HG03175 (cell line): Measurements from ENCODE around the gene APBA2.

Experiments
- ATAC-seq: cut with Tn5 transposase; IDR thresholded peaks from one replicate; pipeline ENCODE4 v1.9.1; 2021; ENCODE audit warnings: mild to moderate bottlenecking, moderate library complexity; ENCODE audit not compliant: unreplicated experiment

The APBA2 gene

GRCh38 chr15:29053661-29054131 is 167.9 kb downstream of the APBA2 start:
- ATAC-seq, result no peak

DNA sequence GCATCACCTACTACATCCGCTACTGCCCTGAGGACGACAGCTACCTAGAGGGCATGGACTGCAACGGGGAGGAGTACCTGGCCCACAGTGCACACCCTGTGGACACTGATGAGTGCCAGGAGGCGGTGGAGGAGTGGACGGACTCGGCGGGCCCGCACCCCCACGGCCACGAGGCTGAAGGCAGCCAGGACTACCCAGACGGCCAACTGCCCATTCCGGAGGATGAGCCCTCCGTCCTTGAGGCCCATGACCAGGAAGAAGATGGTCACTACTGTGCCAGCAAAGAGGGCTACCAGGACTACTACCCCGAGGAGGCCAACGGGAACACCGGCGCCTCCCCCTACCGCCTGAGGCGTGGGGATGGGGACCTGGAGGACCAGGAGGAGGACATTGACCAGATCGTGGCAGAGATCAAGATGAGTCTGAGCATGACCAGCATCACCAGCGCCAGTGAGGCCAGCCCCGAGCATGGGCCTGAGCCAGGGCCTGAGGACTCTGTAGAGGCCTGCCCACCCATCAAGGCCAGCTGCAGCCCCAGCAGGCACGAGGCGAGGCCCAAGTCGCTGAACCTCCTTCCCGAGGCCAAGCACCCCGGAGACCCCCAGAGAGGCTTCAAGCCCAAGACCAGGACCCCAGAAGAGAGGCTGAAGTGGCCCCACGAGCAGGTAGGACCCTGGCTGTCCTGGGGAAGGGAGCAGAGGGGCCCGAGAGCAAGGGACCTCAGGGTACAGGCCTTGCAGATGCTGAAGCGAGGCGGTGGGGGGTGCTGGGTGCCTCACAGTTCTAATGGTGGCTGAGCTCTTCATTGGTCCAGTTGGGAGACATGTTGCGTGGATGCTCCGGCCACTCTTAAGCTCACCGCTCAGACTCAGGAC is 168.6 kb downstream of the APBA2 start:
- ATAC-seq, result no peak

DNA sequence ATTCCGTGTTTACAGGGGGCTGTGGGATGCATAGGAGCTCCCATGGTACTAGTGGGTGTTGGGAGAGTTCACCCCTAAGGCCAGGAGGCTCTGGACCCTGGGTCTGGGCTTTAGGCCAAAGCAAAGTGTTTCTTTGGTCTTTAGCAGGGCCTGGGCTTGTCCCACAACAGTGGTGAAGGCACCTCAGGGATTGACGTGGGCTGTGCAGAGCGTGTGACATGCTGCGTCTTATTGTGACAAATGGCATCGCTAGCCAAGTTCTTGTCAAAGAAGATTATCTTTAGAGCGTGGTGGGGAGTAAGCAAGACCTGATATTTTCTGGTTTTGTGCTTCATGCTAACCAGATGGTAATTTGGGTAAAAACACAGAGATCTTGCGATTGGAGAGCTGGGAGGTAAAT is 170.1 kb downstream of the APBA2 start:
- no peak for ATAC-seq

DNA sequence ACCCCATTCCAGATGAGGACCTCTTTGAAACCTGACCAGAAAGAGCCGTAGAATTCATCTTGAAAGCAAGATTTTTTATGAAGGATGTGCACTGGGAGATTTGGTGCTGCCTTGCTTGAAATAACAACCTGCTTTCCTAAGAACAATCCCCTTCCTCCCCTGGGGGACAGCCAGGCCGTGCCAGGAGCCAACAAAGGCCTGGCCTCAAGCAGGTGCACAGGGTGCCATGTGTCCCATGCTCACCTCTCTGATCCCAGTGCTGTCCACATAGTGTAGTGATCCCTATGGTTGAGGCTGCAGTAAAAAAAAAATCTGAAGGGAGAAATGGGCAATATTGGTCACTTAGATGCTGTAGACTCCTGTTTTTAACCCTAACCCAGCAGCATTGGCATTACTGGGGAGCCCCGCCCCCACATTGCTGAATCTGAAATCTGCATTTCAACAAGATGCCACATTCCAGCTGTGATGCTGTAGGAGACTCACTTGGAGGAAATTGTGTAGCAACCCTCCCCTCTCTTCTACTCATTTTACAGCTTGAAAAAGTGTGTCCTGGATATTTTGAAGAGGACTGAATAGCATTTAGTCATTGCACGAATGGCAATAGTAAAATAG is 171.2 kb downstream of the APBA2 start:
- ATAC-seq, result no peak

DNA sequence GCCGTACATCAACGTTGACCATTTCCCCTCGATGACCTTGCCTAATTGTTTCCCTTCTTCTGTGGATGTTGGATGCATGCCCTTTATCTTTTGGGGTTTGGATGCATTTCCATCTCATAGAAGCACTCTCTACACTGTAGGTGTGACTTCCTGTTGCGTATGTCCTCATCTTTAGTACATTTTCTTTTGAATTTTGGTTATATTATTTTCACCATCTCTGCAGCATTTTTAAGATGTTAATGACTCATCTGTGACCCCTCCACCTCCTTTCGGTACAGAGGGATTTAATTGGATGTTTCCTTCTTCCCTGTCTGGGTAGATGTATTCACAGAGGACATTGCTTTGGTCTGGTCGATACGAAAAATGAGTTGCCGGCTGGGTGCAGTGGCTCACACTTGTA is 172.1 kb downstream of the APBA2 start:
- no peak for ATAC-seq

DNA sequence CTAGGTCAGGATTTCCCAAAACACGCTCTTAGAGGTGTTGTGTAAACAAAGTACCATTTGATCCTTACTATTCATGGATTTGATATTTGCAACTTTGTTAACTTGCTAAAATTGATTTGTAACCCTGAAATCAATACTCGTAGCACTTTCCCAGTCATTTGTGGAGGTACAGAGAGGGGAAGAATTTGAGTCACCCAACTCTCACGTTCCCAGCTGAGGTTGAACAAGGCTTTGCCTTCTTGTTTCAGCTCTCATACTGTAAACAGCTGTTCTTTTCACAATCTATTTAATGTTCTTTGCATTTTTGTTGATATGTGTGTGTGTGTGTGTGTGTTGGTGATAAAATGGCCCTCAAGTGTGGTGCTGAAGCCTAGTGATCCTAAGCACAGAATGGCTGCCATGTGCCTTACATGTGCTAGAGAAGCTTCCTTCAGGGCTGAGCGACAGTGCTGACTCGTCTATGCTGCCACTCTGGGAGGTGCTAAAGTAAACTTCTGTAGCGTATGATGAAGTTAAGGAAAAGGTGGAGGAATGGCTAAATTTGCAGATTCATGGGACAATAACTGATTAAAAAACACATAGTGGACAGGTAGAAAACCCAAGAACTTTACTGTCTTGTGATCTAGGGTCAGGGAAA is 173.2 kb downstream of the APBA2 start:
- ATAC-seq, result no peak

DNA sequence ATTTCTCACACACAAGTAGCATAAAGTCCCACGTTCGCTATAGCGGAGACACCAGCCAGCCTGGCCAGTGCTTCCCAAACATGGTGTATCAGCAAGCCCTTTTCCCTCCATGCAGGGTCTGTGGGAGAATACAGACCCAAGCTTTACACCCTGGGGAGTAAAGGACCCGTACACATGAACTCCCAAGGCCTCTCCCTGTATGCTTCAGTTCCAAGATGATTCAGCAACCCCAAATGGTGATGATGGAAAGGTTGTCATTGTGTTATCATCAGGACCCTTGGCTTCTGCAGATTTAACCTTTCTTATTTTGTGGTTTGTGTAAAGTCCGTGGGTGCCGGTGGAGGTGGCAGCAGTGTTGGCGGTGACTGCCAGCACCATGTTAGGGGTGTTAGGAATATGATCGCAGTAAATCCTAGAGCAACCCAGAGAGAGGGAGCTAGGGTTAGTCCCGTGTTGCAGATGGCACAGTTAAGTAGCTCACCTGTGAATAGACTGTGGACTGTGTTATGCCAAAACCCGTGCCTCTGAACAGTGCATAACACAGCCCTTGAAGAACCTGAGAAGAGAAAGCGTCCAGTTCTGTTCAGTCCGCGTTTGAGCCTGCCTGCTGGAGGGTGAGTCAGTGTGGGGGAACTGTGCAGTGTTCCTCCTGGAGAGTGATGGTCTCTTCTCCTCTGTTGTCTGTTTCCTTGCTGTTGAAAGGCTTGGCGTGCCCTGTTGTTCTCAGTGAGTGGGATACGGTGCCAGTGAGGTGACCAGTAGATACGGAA is 174.3 kb downstream of the APBA2 start:
- ATAC-seq, result no peak

GRCh38 chr15:29061746-29062145 is 176.0 kb downstream of the APBA2 start:
- ATAC-seq, result no peak

DNA sequence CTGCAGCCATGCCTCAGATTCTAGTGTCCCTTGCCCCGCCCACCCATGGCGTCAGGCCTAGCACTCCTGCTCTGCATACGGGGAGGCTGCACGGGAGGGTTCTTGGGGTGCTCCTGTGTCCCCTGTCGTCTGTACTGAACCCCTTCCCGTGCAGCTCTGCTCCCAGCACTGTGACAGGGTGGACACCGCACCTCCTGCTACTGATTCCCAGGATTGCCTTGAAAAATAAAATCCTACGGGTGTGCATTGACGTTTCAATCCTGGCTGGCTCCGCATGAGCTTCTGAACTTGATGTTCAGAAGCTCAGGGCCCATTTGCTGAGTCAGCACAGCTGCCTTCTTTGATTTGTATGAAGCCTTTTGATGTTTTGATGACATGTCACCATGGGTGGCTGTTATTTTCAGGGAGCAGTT is 176.4 kb downstream of the APBA2 start:
- ATAC-seq, result no peak

- no peak for ATAC-seq
These were observed 176.9 kb downstream of the APBA2 start for GRCh38 chr15:29062626-29063025.

DNA sequence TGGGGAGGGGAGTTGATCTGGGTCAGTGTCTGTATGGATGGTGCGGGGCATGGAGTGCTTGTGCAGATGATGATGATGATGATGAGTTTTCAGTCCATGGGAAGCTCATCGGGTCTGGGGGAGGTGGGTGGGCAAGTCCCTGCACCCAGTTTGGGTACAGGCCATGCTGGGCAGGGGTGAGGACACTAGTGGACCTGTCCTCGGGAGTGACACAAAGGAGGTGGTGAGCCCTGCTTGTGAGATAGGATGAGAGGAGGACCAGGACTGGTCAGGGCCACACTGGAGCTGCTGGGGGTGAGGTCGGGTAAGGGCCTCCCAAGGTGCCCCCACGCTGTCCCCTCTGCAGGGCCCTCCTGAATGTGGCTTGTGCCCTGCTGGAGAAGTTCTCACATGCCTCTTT is 177.9 kb downstream of the APBA2 start:
- no peak for ATAC-seq

- no peak for ATAC-seq
These were observed 178.5 kb downstream of the APBA2 start for GRCh38 chr15:29064290-29064689.

DNA sequence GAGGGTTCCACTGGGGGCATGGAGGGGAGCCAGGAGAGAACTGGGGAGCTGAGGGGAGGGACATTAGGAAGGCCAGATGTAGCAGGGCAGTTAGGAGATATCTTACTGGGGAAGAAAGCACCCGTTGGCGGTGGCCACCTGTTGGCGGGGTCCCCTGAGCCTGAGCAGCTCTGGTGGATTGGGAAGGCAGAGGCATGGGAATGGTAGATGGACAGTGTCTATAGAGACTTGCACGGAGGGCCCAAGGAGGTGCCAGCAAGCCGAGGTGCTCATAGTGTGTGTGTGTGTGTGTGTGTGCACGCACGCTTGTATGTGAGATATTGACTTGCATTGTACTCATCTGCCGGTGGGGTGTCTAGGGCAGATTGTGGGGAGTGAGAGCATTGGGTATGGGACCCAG is 179.0 kb downstream of the APBA2 start:
- no peak for ATAC-seq

DNA sequence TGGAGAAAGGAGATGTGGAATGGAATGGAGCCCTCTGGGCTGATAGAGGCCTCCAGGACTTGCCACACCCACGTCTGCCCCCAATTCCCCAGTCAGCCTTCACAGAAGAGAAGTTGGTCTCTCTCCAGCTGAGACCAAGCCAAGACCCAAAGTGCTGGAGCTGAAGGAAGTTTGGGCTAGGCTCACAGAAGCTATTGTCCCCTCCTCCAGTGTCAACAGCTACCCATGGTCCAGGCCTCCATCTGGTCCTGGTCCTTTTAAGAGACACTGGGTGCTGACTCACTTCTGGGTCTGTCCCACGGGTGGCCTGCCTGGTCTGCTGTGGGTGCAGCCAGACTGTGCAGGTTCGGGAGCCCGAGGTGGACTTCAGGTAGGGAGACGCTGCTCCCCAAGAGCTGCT is 179.8 kb downstream of the APBA2 start:
- ATAC-seq, result no peak

DNA sequence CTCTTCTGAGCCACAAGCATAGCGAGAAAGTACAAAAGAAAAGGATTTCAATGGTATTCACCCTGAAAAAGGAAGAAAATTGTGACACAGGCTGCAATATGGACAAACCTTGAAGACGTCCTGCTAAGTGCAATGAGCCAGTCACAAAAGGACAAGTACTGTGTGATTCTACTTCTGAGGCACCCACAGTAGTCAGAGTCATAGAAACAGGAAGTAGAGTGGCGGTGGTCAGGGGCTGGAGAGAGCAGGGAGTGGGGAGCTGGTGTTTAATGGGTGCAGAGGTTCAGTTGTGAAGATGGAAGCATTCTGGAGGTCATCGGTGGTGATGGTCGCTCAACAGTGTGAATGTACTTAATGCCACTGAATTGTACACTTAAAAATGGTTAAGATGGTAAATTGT is 180.5 kb downstream of the APBA2 start:
- ATAC-seq, result no peak

DNA sequence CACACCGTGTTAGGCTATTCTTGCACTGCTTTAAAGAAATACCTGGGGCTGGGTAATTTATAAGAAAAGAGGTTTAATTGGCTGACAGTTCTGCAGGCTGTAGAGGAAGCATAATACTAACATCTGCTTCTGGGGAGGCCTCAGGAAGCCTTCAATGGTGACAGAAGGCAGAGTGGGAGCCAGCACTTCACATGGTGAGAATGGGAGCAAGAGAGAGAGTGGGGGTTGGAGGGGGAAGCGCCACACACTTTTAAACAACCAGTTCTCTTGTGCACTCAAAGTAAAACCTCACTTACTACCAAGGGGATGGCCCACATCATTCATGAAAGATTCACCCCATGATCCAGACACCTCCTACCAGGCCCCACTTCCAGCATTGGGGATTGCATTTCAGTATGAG is 181.1 kb downstream of the APBA2 start:
- no peak for ATAC-seq

- no peak for ATAC-seq
These were observed 182.2 kb downstream of the APBA2 start for GRCh38 chr15:29067949-29068348.

GRCh38 chr15:29070471-29071231 is 184.9 kb downstream of the APBA2 start:
- no peak for ATAC-seq

- ATAC-seq, result no peak
These were observed 185.6 kb downstream of the APBA2 start for GRCh38 chr15:29071232-29071881.

DNA sequence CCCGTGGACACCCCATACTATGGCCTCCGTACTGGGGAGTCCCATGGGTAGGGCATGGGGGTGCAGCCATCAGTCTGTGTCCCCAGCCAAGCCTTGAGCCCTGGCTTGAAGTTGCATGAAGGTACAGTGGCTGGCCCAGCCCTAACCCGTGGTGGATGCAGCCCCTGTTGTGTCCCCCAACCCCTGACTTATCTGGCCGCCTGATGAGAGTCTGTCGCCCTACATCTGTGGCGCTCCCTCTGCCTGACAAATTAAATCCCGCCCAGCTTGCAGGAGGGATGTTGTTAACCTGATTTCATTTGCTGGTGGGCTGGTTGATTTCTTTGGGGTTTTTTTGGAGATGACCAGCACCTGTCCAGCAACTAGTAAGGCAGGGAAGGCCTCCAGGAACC is 186.1 kb downstream of the APBA2 start:
- no peak for ATAC-seq
